NCI-H446 treated with DMSO at 0.1 percent for 48 hours (cell line): ENCODE results near the gene PIBF1.
"Not testable (repeated sequence)": the region's sequence is repeated elsewhere in the genome, so short reads cannot be mapped to it uniquely, and the experiment has no call there.

Experiments
- DNase-seq: peaks from one replicate; lab custom pipeline; 2025; lab: John Stamatoyannopoulos, UW

PIBF1 gene

DNA sequence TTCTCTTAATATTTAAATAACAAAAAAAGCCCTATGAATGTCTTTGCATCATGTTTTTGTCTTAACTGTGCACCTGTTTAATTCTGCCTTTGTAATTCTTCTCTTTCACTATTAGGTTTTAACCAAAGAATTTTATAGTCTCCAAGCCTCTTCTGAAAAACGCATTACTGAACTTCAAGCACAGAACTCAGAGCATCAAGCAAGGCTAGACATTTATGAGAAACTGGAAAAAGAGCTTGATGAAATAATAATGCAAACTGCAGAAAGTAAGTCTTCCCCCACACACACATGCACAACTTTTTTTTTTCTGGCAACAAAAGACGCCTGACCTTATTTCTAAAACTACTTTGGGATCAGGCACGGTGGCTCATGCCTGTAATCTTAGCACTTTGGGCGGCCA, 126.5 kb downstream of the PIBF1 start:
- no peak for DNase-seq

DNA sequence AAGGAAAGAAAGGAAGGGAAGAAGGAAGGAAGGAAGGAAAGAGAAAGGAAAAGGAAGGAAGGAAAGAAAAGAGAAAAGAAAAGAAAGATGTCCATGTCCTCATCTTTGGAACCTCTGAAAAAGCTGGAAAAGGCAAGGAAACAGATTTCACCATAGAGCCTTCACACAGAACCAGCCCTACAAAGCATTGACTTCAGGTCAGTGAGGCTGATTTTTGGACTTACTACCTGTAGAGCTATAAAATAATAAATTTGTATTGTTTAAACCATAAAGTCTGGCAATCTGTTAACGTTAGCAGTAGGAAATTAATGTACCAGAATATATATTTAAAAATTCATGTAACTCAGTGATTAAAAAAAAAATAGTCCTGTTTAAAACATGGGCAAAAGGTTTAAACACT, 130.0 kb downstream of the PIBF1 start:
- DNase-seq: no peak

DNA sequence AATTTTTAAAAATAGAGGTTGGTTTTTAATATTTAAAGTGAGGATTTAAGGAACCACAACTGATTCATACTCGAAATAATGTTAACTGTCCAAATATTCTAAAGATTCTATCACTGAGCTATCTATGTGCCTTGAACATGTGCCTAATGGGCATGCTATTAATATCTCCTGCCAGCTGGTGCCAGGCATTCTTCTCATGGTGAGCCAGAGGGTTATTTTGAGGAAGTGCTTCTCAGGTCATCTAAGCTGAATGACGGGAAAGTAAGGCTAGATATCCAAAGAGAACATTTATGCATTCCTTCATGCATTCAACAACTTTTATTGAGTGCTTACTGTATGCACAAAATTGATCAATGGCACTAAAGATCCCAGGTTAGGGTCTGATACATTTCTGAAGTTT, 138.2 kb downstream of the PIBF1 start:
- no peak for DNase-seq

DNA sequence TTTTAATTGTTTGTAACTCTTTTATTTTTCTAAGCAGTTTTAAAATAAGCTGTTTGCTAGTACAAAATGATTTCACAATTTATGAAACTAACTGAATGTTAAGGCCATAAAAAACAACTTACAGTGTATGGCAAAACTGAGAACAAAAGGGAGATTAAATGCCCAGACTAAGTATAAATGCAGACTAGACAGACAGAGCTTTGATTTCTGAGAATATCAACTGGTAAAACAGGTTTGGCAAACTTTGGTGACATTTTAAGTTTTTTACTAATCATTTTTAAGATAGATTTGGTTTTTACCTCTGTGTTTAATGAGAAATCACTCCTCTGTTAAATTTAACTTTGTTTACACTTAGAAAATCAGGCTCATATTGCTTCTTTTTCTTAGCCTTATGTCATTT, 149.4 kb downstream of the PIBF1 start:
- DNase-seq: no peak

DNA sequence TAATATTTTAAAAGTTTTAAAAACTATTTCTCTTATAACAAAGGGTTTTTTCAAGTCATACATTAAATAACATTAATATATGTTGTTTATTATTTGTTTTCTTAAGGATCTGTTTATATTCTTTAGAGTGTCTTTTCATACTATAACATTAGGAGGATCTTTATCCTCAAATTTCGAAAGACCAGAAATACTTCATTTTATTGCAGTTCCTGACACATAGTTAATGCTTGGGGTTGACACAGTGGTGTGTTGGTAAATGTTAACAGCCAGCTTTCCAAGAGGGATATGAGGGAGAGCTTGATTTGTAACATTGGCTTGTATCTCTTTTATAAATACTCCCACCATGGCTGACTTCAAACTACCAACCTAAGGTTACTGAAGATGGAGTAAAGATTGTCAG, 150.3 kb downstream of the PIBF1 start:
- no peak for DNase-seq

DNA sequence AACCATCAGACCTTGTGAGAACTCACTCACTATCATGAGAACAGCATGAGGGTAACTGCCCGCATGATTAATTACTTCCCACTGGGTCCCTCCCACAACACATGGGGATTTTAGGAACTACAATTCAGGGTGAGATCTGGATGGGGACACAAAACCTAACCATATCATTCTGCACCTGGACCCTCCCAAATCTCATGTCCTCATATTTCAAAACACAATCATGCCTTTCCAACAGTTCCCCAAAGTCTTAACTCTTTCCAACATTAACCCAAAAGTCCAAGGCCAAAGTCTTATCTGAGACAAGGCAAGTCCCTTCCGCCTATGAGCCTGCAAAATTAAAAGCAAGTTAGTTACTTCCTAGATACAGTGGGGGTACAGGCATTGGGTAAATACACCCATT, 164.3 kb downstream of the PIBF1 start:
- not testable (repeated sequence) for DNase-seq

DNA sequence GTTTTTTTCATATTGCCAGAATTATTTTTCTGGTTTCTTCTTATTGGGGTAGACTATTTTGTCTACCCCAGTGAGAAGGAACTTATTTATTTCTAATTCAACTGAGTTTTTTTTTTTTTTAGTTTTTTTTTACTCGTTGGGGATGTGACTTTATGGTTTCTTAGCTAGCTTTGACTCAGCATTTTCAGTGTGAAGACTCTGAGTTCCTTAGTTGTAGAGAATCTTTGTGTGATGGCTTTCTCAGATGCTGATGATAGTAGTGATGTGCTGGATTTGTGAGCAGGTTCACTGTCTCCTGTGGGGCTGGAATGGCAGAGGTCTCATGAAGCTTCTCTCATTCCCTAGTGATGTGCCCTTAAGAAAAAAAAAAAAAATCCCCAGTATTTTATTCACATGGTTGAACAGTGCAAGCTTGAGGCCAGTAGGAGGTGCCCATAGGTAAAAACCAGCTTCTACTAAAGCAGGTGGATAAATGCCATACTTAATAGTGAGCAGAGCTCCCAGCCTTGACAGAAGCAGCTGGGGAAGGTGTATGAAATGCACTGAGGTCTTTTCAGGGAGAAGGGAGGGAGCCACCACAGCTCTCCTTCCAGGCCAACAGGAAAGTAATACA, 170.7 kb downstream of the PIBF1 start:
- DNase-seq: no peak

DNA sequence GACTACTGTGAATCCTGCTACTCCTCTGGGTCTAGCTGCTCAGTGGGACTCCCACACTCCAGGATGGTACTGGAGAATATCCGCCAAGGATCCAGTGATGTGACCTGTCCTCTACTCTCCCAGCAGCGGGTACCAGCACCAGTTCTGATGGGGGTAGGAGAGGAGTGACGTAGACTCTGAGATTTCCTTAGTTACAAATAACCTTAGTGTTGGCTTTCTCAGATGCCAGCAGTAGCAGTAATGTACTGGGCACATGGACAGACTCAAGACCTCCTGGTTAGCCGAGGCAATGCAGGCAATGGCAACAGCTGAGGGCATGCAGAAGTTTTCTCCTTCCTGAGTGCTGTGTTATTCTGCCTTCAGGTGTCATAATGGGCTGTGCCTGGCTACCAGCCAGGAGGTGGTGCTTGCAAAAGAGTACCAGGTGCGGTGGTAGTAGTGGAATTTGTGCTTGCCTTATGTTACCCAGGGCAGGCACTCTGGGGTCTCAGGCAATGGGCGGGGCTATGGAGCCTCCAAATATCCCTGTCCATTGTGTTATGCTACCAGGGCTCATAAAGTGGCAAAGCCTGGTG, 171.5 kb downstream of the PIBF1 start:
- no peak for DNase-seq

DNA sequence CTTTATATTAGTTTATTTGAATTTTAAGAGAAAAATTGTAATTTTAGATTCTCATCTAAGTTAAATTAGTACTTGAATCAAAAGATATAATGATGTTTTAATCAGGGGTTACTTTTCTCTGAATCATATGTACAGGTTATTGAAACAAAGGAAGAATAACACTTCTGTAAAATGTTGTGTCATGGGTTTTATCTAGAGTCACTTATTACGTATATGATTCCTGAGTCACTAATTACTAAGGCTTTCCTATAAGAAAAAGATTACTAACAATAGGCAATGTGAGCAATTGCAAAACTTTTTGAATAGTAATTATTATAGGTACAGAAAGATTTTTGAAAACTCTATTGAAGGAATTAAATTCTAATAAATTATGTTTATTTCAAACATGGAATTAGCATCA, 177.7 kb downstream of the PIBF1 start:
- DNase-seq: no peak

DNA sequence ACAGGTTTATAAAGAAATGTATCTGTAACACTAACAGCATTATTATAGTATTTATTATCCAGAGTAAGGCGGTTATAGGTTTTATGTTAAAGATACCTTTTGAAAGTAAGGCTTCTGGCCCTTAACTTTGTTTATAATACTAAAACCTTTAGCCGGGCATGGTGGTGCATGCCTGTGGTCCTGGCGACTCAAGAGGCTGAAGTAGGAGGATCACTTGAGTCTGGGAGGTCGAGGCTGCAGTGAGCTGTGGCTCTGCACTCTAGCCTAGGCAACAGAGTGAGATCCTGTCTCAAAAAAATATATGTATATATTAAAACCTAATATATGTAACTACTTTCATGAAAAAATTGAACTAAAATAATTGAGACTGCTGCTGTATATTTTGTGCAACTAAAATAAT, 178.2 kb downstream of the PIBF1 start:
- DNase-seq: no peak

DNA sequence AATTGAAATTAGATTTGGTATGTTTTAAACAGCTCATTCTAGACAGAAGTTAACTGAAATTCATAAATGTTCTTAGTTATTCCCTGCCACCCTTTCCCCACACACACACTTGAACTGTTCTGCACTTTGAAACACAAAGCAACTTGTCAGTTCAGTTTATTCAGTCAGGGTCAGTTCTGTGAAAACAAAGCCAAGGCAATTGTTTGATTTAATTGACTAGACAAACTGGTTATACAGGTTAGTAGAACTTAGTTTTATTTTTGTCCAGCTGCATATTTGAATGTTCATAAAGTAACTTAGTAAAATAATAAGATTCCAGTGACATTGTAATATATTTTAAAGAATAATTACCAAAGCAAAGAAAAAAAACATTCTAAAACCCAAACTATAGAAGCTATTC, 178.6 kb downstream of the PIBF1 start:
- DNase-seq: no peak

DNA sequence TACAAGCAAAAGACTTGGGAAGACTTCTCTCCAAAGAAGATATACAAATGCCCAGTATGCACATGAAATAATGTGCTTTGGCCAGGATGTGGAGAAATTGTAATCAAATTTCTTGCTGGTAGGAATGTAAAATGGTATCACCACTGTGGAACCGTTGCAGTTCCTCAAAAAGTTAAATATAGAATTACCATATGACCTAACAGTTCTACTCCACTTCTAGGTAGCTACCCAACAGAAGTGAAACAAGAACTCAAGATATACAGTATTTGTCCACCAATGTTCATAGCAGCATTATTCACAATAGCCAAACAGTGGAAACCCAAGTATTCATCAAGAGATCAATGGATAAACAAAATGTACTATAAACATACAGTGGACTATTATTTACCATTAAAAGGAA, 181.8 kb downstream of the PIBF1 start:
- DNase-seq: no peak

DNA sequence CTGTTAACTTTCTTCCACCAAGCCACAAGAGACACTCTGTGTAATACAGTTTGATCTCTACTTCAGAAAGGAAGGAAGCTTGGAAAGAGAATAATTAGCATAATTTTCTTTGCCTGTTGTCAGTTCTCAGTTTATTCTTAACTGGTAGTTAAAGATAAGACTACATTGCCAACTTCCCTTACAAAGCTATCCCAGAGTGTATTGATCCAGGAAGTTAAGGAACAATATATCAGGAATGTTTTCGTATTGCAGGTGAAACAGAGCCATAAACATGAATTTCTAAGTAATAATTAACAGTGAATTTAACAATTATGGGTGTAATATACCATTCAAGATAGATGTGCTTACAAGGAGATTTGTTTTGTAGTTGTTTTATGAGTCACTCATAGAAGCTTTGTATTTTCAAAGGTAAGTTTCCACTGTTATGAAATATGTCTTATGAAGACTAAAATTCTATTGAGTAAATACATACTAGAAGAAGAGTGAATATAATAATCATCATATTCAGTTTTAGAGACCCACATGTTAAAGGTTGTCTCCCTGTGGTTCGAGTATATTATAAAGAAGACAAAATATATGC, 188.5 kb downstream of the PIBF1 start:
- DNase-seq: no peak

DNA sequence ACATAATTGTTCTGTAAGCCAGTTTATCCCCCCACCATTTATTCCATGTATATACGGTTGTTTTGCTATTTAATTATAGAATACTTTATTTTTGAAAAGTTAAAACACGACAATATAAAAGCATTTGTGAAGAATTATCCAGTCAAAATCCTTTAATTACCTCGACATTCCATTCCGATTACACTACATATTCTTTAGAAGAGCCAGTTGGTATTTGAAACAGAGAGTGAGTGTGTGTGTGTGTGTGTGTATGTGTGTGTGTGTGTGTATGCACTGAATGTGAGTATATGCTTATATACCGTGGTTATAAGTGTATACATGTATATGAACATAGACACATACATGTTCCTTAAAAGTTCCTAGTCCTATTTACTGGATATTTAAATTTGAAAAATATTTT, 189.0 kb downstream of the PIBF1 start:
- DNase-seq: no peak

DNA sequence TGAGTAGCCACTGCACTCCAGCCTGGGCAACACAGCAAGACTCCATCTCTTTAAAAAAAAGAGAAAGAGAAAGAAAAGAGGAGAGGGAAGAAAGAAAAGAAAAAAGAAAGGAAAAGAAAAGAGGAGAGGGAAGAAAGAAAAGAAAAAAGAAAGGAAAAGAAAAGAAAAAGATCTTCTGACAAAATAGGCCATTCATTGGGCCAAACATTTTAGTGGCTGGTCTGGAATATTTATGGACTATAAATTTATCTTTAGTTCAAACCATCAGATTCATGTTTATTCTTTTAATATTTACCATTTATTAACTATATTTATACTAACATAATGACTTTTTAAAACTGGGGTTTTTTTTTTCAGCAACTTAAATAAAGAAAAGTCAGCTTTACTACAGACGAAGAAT, 191.3 kb downstream of the PIBF1 start:
- DNase-seq: no peak

DNA sequence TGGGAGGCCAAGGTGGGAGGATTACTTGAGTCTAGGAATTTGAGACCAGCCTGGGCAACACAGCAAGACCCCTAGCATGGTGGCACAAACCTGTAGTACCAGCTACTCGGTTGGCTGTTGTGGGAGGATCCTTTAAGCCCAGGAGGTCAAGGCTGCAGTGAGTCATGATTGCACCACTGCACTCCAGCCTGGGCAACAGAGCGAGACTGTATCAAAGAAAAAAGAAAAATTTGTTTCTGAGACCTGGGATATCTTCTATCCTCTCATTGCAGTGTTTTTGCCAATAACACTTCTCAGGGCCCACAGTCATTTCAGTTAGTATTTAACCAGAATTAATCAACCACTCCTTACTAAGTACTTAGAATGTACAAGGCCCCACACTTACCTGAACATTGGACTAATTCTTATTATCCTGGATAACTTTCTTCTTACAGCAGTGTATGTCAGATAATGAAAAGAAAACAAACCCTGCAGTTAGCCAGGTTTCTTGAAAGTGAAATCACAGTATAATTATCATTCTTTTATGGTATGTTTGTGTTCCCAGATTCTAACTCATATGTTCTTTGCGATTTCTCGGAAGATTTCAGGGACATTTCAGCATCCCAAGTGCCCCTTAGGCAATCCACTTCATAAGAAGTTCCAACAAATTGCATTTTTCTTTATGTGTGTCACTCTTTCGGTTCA, 201.3 kb downstream of the PIBF1 start:
- DNase-seq: no peak

DNA sequence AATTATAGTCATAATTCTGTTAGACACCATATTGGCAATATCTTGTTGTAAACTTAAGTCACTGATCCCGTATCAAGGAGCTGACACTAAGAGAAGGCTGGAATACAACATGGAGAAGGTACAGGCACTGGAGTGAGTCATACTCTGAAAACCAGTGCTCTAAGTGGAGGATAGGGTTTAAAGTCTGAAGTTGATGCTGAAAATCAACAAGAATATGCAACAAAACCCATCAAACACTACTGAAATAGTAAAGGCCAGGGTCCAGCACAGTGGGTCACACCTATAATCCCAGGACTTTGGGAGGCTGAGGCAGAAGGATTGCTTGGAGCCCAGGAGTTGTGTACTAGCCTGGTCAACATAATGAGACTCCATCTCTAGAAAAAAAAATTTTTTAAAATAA, 203.7 kb downstream of the PIBF1 start:
- no peak for DNase-seq

DNA sequence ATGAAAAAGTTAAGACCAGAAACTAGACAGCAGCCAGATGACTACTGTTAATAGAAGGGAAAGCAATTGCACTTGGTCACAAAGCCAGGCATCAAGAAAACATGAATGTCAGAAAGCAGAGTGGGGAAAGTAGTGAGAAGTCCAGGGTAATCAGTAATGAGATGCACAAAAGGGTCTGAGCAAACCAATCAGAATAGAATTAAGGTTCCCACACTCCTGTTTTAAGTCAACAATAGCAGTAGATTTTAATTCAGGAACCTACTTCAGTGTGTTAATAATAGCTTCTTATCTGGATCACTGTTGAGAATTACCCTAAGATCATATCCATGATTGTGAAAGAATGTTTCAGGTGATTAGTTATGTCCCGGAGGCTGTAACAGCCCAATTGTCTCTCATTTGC, 204.3 kb downstream of the PIBF1 start:
- no peak for DNase-seq

DNA sequence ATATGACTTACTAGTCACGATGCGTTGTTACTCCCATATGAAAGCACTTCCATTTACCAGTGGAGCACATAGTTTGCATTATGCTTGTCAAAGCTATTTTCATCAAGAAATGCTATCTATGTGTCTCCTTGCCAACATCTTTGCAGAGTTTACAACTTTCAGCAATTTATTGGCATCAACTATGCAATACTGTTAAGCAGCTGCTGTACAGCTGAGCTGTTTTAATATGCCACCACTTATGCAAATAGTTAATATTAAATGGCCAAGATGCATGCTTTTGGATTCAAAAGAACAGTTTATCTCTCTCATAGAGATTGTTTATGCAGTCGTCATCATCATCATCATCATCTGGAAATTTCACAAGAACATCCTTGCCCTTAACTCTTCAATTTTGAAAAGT, 209.0 kb downstream of the PIBF1 start:
- no peak for DNase-seq

DNA sequence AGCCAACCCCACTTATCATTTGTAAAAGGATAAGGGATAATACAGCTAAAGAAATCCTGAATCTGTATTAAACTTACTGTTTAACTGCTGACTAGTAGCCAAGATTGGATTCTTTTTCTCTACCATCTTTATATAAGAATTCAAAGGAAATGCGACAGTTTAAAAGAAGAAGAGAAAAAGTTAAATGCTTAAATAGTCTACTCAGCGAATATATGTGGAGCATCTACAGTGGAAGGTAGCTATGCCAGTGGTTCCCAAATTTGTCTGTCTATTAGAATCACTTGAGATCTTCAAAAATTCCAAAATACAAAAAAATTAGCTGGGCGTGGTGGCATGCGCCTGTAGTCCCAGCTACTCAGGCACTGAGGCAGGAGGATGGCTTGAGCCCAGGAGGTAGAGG, 216.1 kb downstream of the PIBF1 start:
- DNase-seq: no peak

DNA sequence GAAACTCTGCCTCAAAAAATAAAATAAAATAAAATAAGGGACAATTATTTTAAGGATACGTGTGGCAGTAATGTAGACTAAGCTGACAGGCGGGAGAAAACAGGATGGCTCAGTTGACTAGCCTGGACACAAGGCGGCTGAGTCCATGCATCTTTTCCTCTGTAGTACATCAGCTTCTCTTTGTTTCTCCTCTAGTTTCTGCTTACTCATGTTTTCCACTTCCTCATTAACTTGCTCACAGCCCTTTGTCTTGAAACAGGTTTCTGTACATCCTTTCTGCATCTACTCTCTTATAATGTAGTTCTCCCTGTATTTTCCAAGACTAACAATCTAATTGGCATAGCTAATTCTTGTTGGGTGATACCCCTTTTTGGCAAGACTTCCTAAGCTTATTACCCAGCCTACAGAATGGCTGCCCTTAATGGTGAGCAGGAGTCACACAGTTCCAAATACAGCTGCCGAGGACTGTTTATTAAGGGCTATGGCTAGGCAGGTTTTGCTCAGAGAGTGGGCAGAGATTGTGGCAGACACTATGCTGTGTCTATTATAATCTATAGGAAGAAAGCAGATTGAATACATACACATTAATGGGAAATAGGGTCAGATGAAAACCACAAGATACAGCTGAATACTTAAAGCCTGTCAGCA, 218.2 kb downstream of the PIBF1 start:
- no peak for DNase-seq

DNA sequence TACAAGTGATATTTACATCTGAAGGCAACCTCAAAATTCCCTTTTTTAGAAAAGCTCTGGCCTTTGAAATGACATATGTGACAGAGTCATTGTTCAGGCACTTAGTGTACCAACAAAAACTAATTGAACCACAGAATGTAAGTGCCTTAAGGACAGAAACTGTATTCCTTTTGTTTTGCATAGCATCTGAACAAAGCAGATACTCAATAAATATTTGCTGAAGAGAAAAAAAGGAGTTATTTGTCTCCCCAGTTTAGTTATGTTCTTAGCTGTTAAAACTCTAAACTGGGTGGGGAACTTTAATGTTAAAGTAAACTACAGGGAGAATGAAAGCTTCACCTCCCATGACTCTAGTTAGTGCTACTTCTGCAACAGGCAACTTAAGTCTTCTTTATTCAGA, 220.0 kb downstream of the PIBF1 start:
- DNase-seq: no peak

DNA sequence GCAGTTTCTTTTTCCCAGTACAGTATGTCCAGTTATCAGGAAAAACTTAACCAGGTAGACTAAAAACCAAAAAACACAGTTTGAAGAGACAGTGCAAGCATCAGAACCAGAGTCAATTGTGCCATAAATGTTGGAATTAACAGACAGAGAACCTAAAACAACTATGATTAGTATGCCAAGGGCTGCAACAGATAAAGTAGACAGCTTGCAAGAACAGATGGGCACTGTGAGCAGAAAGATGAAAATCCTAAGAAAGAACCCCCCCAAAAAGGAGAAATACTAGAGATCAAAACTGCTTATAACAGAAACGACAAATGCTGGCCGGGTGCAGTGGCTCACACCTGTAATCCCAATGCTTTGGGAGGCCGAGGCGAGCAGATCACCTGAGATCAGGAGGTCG, 229.8 kb downstream of the PIBF1 start:
- no peak for DNase-seq
